K562 (cell line): ENCODE data around the gene WWOX. TPM values are rescaled to one million over a fixed set of nuclear protein-coding genes. Genes with fewer than 3 reads are reported as not detected.

Experiments used
- ATAC-seq: fragments of 200-7000 bp; cut with Tn5 transposase; 3 replicates; pipeline ENCODE4 v1.9.1; 2020; ENCODE audit warnings: moderate library complexity
- BruUV-seq: library from RNA; stranded (reverse); fragments of 400-500 nt; replicated peaks from 2 replicates; lab custom pipeline; 2021; lab: Mats Ljungman, UMichigan
- CTCF ChIA-PET: fragments of 300-600 bp; formaldehyde crosslinking; extraction: SDS; loops from one replicate; lab custom pipeline; 2021; ENCODE audit warnings: low intra/inter-chr PET ratio; lab: Yijun Ruan, JAX
- POLR2A ChIA-PET: fragments of 300-600, 350-650 bp; sonication (Branson Sonifier 250); formaldehyde crosslinking; extraction: SDS; loops from one replicate; lab custom pipeline; 2021; ENCODE audit warnings: antibody characterized with exemption, inconsistent platforms; lab: Yijun Ruan, JAX
- DNase-seq, 4 experiments: peaks; one replicate each; pipeline versions ENCODE4 v3.0.0 to v3.0.0-alpha.2; 2011 to 2018; ENCODE audit warnings: low spot score in 3 of 4, mixed read lengths in 3 of 4; ENCODE audit errors: extremely low read depth in 1 of 4
- FAIRE-seq: peaks from 2 replicates; lab custom pipeline; 2011; peaks lifted over from hg19 to GRCh38; lab: Jason Lieb, UNC
- H2AFZ ChIP-seq: 2 replicates; pipeline ENCODE4 v1.6.0; 2011; ENCODE audit warnings: low read depth, low read length, control low read depth, inconsistent platforms
- H3K27ac ChIP-seq: fragments of 200-600 bp; 3 replicates; pipeline ENCODE4 v1.8.0; 2011; ENCODE audit warnings: low read depth, mild to moderate bottlenecking, control low read depth, inconsistent platforms, low read length, moderate library complexity, mixed read lengths; ENCODE audit errors: extremely low read depth
- H3K27me3 ChIP-seq, 2 experiments: fragments of 300-600 bp in 1 of 2; 2 replicates in 1 of 2; 3 replicates in 1 of 2; pipeline versions ENCODE4 v1.6.0 to v1.8.0; 2011; ENCODE audit warnings: inconsistent platforms in 2 of 2, low read length in 2 of 2, mild to moderate bottlenecking in 1 of 2, mixed read lengths in 1 of 2, moderate library complexity in 1 of 2; ENCODE audit not compliant: control insufficient read depth in 2 of 2, insufficient read depth in 2 of 2
- H3K36me3 ChIP-seq: fragments of 300-600 bp; 3 replicates; pipeline ENCODE4 v1.8.0; 2011; ENCODE audit warnings: mild to moderate bottlenecking, low read length, inconsistent platforms; ENCODE audit not compliant: control insufficient read depth, insufficient read depth
- H3K4me1 ChIP-seq, 2 experiments: fragments of 200-600 bp in 1 of 2; replicated peaks in 1 of 2; 2 replicates in 1 of 2; 3 replicates in 1 of 2; pipeline versions ENCODE4 v1.5.1 to v1.8.0; 2011; ENCODE audit warnings: inconsistent platforms in 2 of 2, low read length in 2 of 2, mild to moderate bottlenecking in 1 of 2, mixed read lengths in 1 of 2, moderate library complexity in 1 of 2; ENCODE audit not compliant: control insufficient read depth in 2 of 2, insufficient read depth in 2 of 2
- H3K4me2 ChIP-seq: 2 replicates; pipeline ENCODE4 v1.6.1; 2011; ENCODE audit warnings: low read length, control low read depth, inconsistent platforms, mixed read lengths; ENCODE audit not compliant: insufficient read depth
- H3K4me3 ChIP-seq: fragments of 200-600 bp; sonication (generic), shearing (Covaris generic); 2 replicates; pipeline ENCODE4 v1.5.1; 2016; ENCODE audit warnings: control low read depth, inconsistent platforms
- H3K79me2 ChIP-seq: fragments of 200-600 bp; 3 replicates; pipeline ENCODE4 v1.8.0; 2011; ENCODE audit warnings: low read length, inconsistent platforms; ENCODE audit not compliant: control insufficient read depth, insufficient read depth
- H3K9ac ChIP-seq, 2 experiments: 2 replicates each; pipeline versions ENCODE4 v1.6.0 to v1.6.1; 2011; ENCODE audit warnings: low read depth in 2 of 2, low read length in 2 of 2, control low read depth in 1 of 2, inconsistent platforms in 1 of 2, mild to moderate bottlenecking in 1 of 2, mixed read lengths in 1 of 2; ENCODE audit not compliant: insufficient read depth in 1 of 2
- H3K9me1 ChIP-seq: one replicate; pipeline ENCODE4 v1.6.0; 2011; ENCODE audit warnings: inconsistent platforms, mild to moderate bottlenecking, low read length, moderate library complexity; ENCODE audit not compliant: control insufficient read depth, insufficient read depth
- H3K9me3 ChIP-seq: replicated peaks from 2 replicates; pipeline ENCODE4 v1.5.1; 2011; ENCODE audit warnings: low read depth, low read length, inconsistent platforms; ENCODE audit not compliant: control insufficient read depth, insufficient read depth
- H4K20me1 ChIP-seq: replicated peaks from 2 replicates; pipeline ENCODE4 v1.6.1; 2011; ENCODE audit warnings: low read length, inconsistent platforms, mixed read lengths; ENCODE audit not compliant: control insufficient read depth, insufficient read depth
- HDAC3 ChIP-seq: fragments of 450-650 bp; IDR thresholded peaks from 2 replicates; pipeline ENCODE4 v1.6.1; 2018; ENCODE audit warnings: borderline replicate concordance, mild to moderate bottlenecking, moderate library complexity; ENCODE audit not compliant: partially characterized antibody
- OTX1 ChIP-seq: fragments of 450-650 bp; formaldehyde crosslinking; IDR thresholded peaks from 2 replicates; pipeline ENCODE4 v1.4.0; 2022; ENCODE audit warnings: mild to moderate bottlenecking
- ZFP91 ChIP-seq: sonication (generic); formaldehyde crosslinking; IDR thresholded peaks from 2 replicates; pipeline ENCODE4 v1.8.0; 2022; ENCODE audit warnings: mild to moderate bottlenecking, missing genetic modification reagents
- ZNF512 ChIP-seq: IDR thresholded peaks from 2 replicates; pipeline ENCODE4 v1.6.1; 2016; ENCODE audit warnings: missing genetic modification characterization, missing compliant biosample characterization
- ZNF785 ChIP-seq: fragments of 250-450 bp; sonication (Bioruptor Pico); IDR thresholded peaks from 2 replicates; pipeline ENCODE4 v1.4.0; 2020; ENCODE audit warnings: mild to moderate bottlenecking
- WGBS: fragments of 100-300 bp; shearing (Covaris generic); methylation state at CpG from one replicate; pipeline ENCODE4 v1.1.6; 2016; ENCODE audit warnings: low coverage, mixed read lengths; ENCODE audit not compliant: insufficient coverage; ENCODE audit errors: missing lambda C conversion rate; 5-methylcytosine and 5-hydroxymethylcytosine counted together
- in situ Hi-C: fragments of 300-500 bp; cut with MboI; formaldehyde crosslinking; loops from 4 replicates; pipeline ENCODE4 v1.15.0; 2018; ENCODE audit warnings: inconsistent platforms, mixed read lengths
- intact Hi-C: fragments of 100-400 bp; cut with micrococcal nuclease; formaldehyde crosslinking; loops from 2 replicates; pipeline ENCODE4 v1.14.2; 2022
- polyA plus RNA-seq, 8 experiments: library from polyadenylated mRNA; depleted of rRNA in 4 of 8; stranded (reverse) in 5 of 8; unstranded in 3 of 8; fragments of >200 nt; fragmentation: Nextera tagmentation in 2 of 8; fragmentation: Illumina TruSeq in 1 of 8; extraction: Ambion mirVana in 2 of 8; extraction: Trizol in 1 of 8; gene quantifications; 2 replicates each; pipeline versions ENCODE4 v1.2.1 to v1.2.3, GENCODE V29; 2011 to 2014; ENCODE audit warnings: inconsistent platforms in 1 of 8, missing spikeins in 1 of 8
- total RNA-seq, 7 experiments: library from RNA; depleted of rRNA in 6 of 7; stranded (reverse); fragments of >200 nt in 6 of 7; fragmentation: Illumina TruSeq in 2 of 7; extraction: Trizol in 2 of 7; gene quantifications; 2 replicates each; pipeline versions ENCODE4 v1.2.1 to v1.2.3, GENCODE V29; 2011 to 2021; ENCODE audit warnings: low replicate concordance in 1 of 7

The WWOX gene
- total and polyA plus RNA-seq, 9 of the 15 experiments (the other 6 are each of a cell fraction or from before 2014, with no cell fraction given): 1.6 to 22.7 (median 8.1) TPM

GRCh38 chr16:79122343-79122742 lies 1022.9 kb downstream of the WWOX start (continued):
- TF ChIP-seq ZFP91 (no peak), HDAC3 (no peak), OTX1 (CRISPR knock-in tag) (0 out of 2 replicates have a peak, but pooled peaks have one; percentile 62), ZNF512 (peak; percentile 63; the same call in 1 of the 2 replicates)

- intact Hi-C loops: no loop called here
- Histone ChIP-seq H3K79me2 (no peaks in the 10 kb centered on the region), H3K4me1 (no peaks in the 10 kb centered on the region), H3K4me3 (no peak overlapping the region), H3K9me3 (no peaks in the 10 kb centered on the region), H3K27ac (no peak overlapping the region), H4K20me1 (no peaks in the 10 kb centered on the region)
- WGBS: 2% methylated on average over 18 of the region's 18 CpGs
- FAIRE-seq (no peak), ATAC-seq (no peak)
- POLR2A ChIA-PET: interaction anchor here (0.6 kb wide), 1 partner anchor 40 kb away, joined by 5 read pairs; no protein-coding TSS in a partner anchor
- no peak for TF ChIP-seq ZNF785 (CRISPR knock-in tag)
- TF ChIP-seq, all 486 proteins: peak for 0
- no peak overlapping the region for H2AFZ ChIP-seq
- DNase-seq: no peak
- CTCF ChIA-PET: no interaction called here
- H3K27me3 ChIP-seq: peaks cover 21 to 33% of the 10 kb centered on the region in 2 experiments
- no peaks in the 10 kb centered on the region for H3K36me3 ChIP-seq
- BruUV-seq: no TSS peak
- no peaks in the 10 kb centered on the region for H3K9me1 ChIP-seq
- no peak overlapping the region for H3K9ac ChIP-seq
- no peak overlapping the region for H3K4me2 ChIP-seq
- in situ Hi-C loops: no loop called here
Measured at GRCh38 chr16:79124016-79124756, 1024.7 kb downstream of the WWOX start.
